ENCODE data around the gene CEMIP. TPM values are rescaled to one million over a fixed set of nuclear protein-coding genes. Genes with fewer than 3 reads are reported as not detected.

CEMIP gene
- polyA plus RNA-seq, 5 donors, result 13.7 to 31.0 (median 21.2) TPM

GRCh38 chr15:80783260-80783659 is 4.1 kb downstream of the CEMIP start:
- DNase-seq, result no peak

- no peak for DNase-seq
Measured at GRCh38 chr15:80785335-80785734, 6.2 kb downstream of the CEMIP start.

- no peak for DNase-seq
Measured at GRCh38 chr15:80785811-80786354, 6.7 kb downstream of the CEMIP start.

GRCh38 chr15:80787316-80787715 is 8.1 kb downstream of the CEMIP start:
- DNase-seq, result no peak

GRCh38 chr15:80788536-80788935 is 9.4 kb downstream of the CEMIP start:
- DNase-seq, result no peak

- DNase-seq, result no peak
Measured at GRCh38 chr15:80789296-80789695, 10.1 kb downstream of the CEMIP start.

GRCh38 chr15:80789796-80790195 is 10.6 kb downstream of the CEMIP start:
- DNase-seq, result no peak

GRCh38 chr15:80790236-80790635 is 11.1 kb downstream of the CEMIP start:
- DNase-seq, result no peak

GRCh38 chr15:80791004-80791403 is 11.8 kb downstream of the CEMIP start:
- DNase-seq, result no peak

GRCh38 chr15:80796407-80796806 is 17.2 kb downstream of the CEMIP start:
- no peak for DNase-seq

- DNase-seq, result no peak
Measured at GRCh38 chr15:80798911-80799310, 19.7 kb downstream of the CEMIP start.

GRCh38 chr15:80800067-80800466 is 20.9 kb downstream of the CEMIP start:
- no peak for DNase-seq

- no peak for DNase-seq
Measured at GRCh38 chr15:80801891-80802680, 22.9 kb downstream of the CEMIP start.

GRCh38 chr15:80803580-80804525 is 24.7 kb downstream of the CEMIP start:
- DNase-seq, result no peak

- DNase-seq, result no peak
Measured at GRCh38 chr15:80804970-80805495, 25.9 kb downstream of the CEMIP start.

- DNase-seq, result no peak
Measured at GRCh38 chr15:80811781-80812315, 32.7 kb downstream of the CEMIP start.

- no peak for DNase-seq
Measured at GRCh38 chr15:80815106-80815505, 35.9 kb downstream of the CEMIP start.

GRCh38 chr15:80816049-80816653 is 37.0 kb downstream of the CEMIP start:
- no peak for DNase-seq

GRCh38 chr15:80816936-80817335 is 37.8 kb downstream of the CEMIP start:
- DNase-seq, result no peak

GRCh38 chr15:80817901-80818300 is 38.7 kb downstream of the CEMIP start:
- DNase-seq, result no peak

GRCh38 chr15:80819001-80819400 is 39.8 kb downstream of the CEMIP start:
- DNase-seq, result no peak

- no peak for DNase-seq
Measured at GRCh38 chr15:80820092-80820491, 40.9 kb downstream of the CEMIP start.

All from right lung (tissue), 5 donors.